ENCODE data around the gene TBCK.

TBCK gene

GRCh38 chr4:106049490-106049889 is 266.5 kb downstream of the TBCK start:
- DNase-seq (ENCODE audit: low read depth in 3 of 3, low spot score in 1 of 3), result no peak

- DNase-seq (ENCODE audit: low read depth in 3 of 3, low spot score in 1 of 3), result no peak
Measured at GRCh38 chr4:106048250-106048971, 267.6 kb downstream of the TBCK start.

- no peak for DNase-seq (ENCODE audit: low read depth in 3 of 3, low spot score in 1 of 3)
Measured at GRCh38 chr4:106046083-106046482, 269.9 kb downstream of the TBCK start.

- DNase-seq (ENCODE audit: low read depth in 3 of 3, low spot score in 1 of 3), result no peak
Measured at GRCh38 chr4:106041294-106042002, 274.6 kb downstream of the TBCK start.

GRCh38 chr4:106039796-106040195 is 276.2 kb downstream of the TBCK start:
- DNase-seq (ENCODE audit: low read depth in 3 of 3, low spot score in 1 of 3), result no peak

- no peak for DNase-seq (ENCODE audit: low read depth in 3 of 3, low spot score in 1 of 3)
Measured at GRCh38 chr4:106038908-106039307, 277.1 kb downstream of the TBCK start.

GRCh38 chr4:106038012-106038411 is 278.0 kb downstream of the TBCK start:
- DNase-seq (ENCODE audit: low read depth in 3 of 3, low spot score in 1 of 3), result no peak

- DNase-seq (ENCODE audit: low read depth in 3 of 3, low spot score in 1 of 3), result no peak
Measured at GRCh38 chr4:106036848-106037247, 279.2 kb downstream of the TBCK start.

- DNase-seq (ENCODE audit: low read depth in 3 of 3, low spot score in 1 of 3), result no peak
Measured at GRCh38 chr4:106036334-106036733, 279.7 kb downstream of the TBCK start.

- DNase-seq (ENCODE audit: low read depth in 3 of 3, low spot score in 1 of 3), result no peak
Measured at GRCh38 chr4:106035204-106035603, 280.8 kb downstream of the TBCK start.

- no peak for DNase-seq (ENCODE audit: low read depth in 3 of 3, low spot score in 1 of 3)
Measured at GRCh38 chr4:106034751-106035150, 281.3 kb downstream of the TBCK start.

GRCh38 chr4:106034220-106034619 is 281.8 kb downstream of the TBCK start:
- no peak for DNase-seq (ENCODE audit: low read depth in 3 of 3, low spot score in 1 of 3)

- no peak for DNase-seq (ENCODE audit: low read depth in 3 of 3, low spot score in 1 of 3)
Measured at GRCh38 chr4:106033469-106033868, 282.5 kb downstream of the TBCK start.

GRCh38 chr4:106032851-106033286 is 283.1 kb downstream of the TBCK start:
- DNase-seq (ENCODE audit: low read depth in 3 of 3, low spot score in 1 of 3), result no peak

GRCh38 chr4:106022454-106022853 is 293.6 kb downstream of the TBCK start:
- no peak for DNase-seq (ENCODE audit: low read depth in 3 of 3, low spot score in 1 of 3)

- DNase-seq (ENCODE audit: low read depth in 3 of 3, low spot score in 1 of 3), result no peak
Measured at GRCh38 chr4:106021737-106022410, 294.1 kb downstream of the TBCK start.

GRCh38 chr4:106019771-106020170 is 296.2 kb downstream of the TBCK start:
- no peak for DNase-seq (ENCODE audit: low read depth in 3 of 3, low spot score in 1 of 3)

GRCh38 chr4:106017975-106018374 is 298.0 kb downstream of the TBCK start:
- DNase-seq (ENCODE audit: low read depth in 3 of 3, low spot score in 1 of 3), result no peak

GRCh38 chr4:106011387-106011786 is 304.6 kb downstream of the TBCK start:
- DNase-seq (ENCODE audit: low read depth in 3 of 3, low spot score in 1 of 3), result no peak

- DNase-seq (ENCODE audit: low read depth in 3 of 3, low spot score in 1 of 3), result no peak
Measured at GRCh38 chr4:106010761-106011160, 305.2 kb downstream of the TBCK start.

- DNase-seq (ENCODE audit: low read depth in 3 of 3, low spot score in 1 of 3), result no peak
Measured at GRCh38 chr4:106002994-106003393, 313.0 kb downstream of the TBCK start.
